Measurements from ENCODE around the gene SEMA5A.

DNA sequence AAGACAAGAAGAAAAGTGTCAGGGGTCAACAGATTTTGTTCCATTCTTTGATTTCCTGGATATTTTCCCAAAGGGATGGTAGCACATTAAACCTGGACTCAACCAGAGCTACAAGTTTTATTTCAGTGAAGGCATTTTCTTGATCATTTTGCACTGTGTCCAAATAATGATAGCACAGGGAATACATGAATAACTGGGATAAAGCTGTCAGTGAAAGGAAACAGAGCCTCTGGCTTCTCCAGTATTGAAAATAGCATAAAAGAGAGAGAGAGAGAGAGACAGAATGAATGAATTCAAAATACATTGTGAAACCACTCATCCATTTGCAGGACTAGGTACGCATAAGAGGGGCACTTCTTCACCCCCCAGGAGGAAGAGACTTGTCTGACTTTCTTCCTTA lies 43.0 kb downstream of the SEMA5A start:
- TF ChIP-seq POLR2AphosphoS5 (IDR thresholded peaks at IDR 0.05; ENCODE audit: low read depth, low read length) (no peak), REST (IDR thresholded peaks at IDR 0.05; ENCODE audit: insufficient read depth in 1 of 2, low read depth in 2 of 2, low read length in 2 of 2) (no peak), SIN3A (IDR thresholded peaks at IDR 0.05; ENCODE audit: borderline replicate concordance, insufficient read depth, low read length) (no peak)
